HG03354 (cell line): ENCODE results near the gene SH2D7.
A peak's percentile ranks its signal among the peaks of the same experiment; 100 is the strongest.

ENCODE experiments used
- ATAC-seq: cut with Tn5 transposase; IDR thresholded peaks from one replicate; pipeline ENCODE4 v1.9.1; 2021; ENCODE audit warnings: mild to moderate bottlenecking; ENCODE audit not compliant: unreplicated experiment, poor library complexity, severe bottlenecking

The SH2D7 gene

GRCh38 chr15:78059110-78059839 is 33.1 kb upstream of the SH2D7 start:
- no peak for ATAC-seq

GRCh38 chr15:78060232-78060631 is 32.1 kb upstream of the SH2D7 start:
- ATAC-seq: no peak

- peak; percentile 49 for ATAC-seq
Measured at GRCh38 chr15:78061963-78062427, 30.4 kb upstream of the SH2D7 start.

GRCh38 chr15:78063217-78063616 is 29.1 kb upstream of the SH2D7 start:
- no peak for ATAC-seq

GRCh38 chr15:78063970-78064385 is 28.4 kb upstream of the SH2D7 start:
- ATAC-seq: no peak

GRCh38 chr15:78064544-78064943 is 27.8 kb upstream of the SH2D7 start:
- ATAC-seq: no peak

- no peak for ATAC-seq
Measured at GRCh38 chr15:78065284-78065872, 27.0 kb upstream of the SH2D7 start.

GRCh38 chr15:78065973-78066946 is 26.1 kb upstream of the SH2D7 start:
- ATAC-seq: peak; percentile 61

- no peak for ATAC-seq
Measured at GRCh38 chr15:78067328-78068228, 24.8 kb upstream of the SH2D7 start.

GRCh38 chr15:78069052-78069414 is 23.3 kb upstream of the SH2D7 start:
- ATAC-seq: peak; percentile 34

- no peak for ATAC-seq
Measured at GRCh38 chr15:78069462-78070029, 22.8 kb upstream of the SH2D7 start.

- no peak for ATAC-seq
Measured at GRCh38 chr15:78070049-78070700, 22.2 kb upstream of the SH2D7 start.

GRCh38 chr15:78071383-78071782 is 21.0 kb upstream of the SH2D7 start:
- ATAC-seq: no peak

- ATAC-seq: no peak
Measured at GRCh38 chr15:78072080-78072892, 20.1 kb upstream of the SH2D7 start.

- no peak for ATAC-seq
Measured at GRCh38 chr15:78073046-78073787, 19.1 kb upstream of the SH2D7 start.

GRCh38 chr15:78075490-78076230 is 16.7 kb upstream of the SH2D7 start:
- no peak for ATAC-seq
